WTC11 (cell line): Measurements from ENCODE around the gene AK5.

Experiments
- ATF1 ChIP-seq: sonication (generic); formaldehyde crosslinking; IDR thresholded peaks from 2 replicates; pipeline ENCODE4 v1.8.1; 2023; ENCODE audit warnings: mild to moderate bottlenecking, moderate library complexity, missing genetic modification reagents
- GTF2I ChIP-seq: fragments of 250-450 bp; sonication (Bioruptor Pico); conservative IDR thresholded peaks from 2 replicates; pipeline ENCODE4 v1.4.0; 2021; ENCODE audit warnings: mild to moderate bottlenecking
- NR1H2 ChIP-seq: sonication (generic); formaldehyde crosslinking; IDR thresholded peaks from 2 replicates; pipeline ENCODE4 v1.9.0; 2021; ENCODE audit warnings: mild to moderate bottlenecking, moderate library complexity, missing genetic modification reagents
- NR2C2 ChIP-seq: sonication (generic); formaldehyde crosslinking; IDR thresholded peaks from 2 replicates; pipeline ENCODE4 v1.8.0; 2022; ENCODE audit warnings: mild to moderate bottlenecking, missing genetic modification reagents
- SP1 ChIP-seq: sonication (generic); formaldehyde crosslinking; conservative IDR thresholded peaks from 2 replicates; pipeline ENCODE4 v1.8.1; 2022; ENCODE audit warnings: missing genetic modification reagents
- TEAD4 ChIP-seq: sonication (generic); formaldehyde crosslinking; IDR thresholded peaks from 2 replicates; pipeline ENCODE4 v1.8.0; 2022; ENCODE audit warnings: mild to moderate bottlenecking, missing genetic modification reagents
- TP53 ChIP-seq: sonication (generic); formaldehyde crosslinking; IDR thresholded peaks from 2 replicates; pipeline ENCODE4 v1.8.1; 2023; ENCODE audit warnings: mild to moderate bottlenecking, missing genetic modification reagents
- ZNF317 ChIP-seq: sonication (generic); formaldehyde crosslinking; IDR thresholded peaks from 2 replicates; pipeline ENCODE4 v1.8.1; 2023; ENCODE audit warnings: low read depth, mild to moderate bottlenecking, moderate library complexity, missing genetic modification reagents, borderline replicate concordance
- TF ChIP-seq, protein P1 (sequence below): fragments of 200-600 bp; IDR thresholded peaks from 2 replicates; pipeline ENCODE4 v1.8.0; 2022; ENCODE audit warnings: antibody characterized with exemption
- TF ChIP-seq, protein P2 (sequence below): sonication (generic); formaldehyde crosslinking; IDR thresholded peaks from 2 replicates; pipeline ENCODE4 v1.8.1; 2022; ENCODE audit warnings: low read depth, missing genetic modification reagents, borderline replicate concordance
- TF ChIP-seq, protein P3 (sequence below): sonication (generic); formaldehyde crosslinking; IDR thresholded peaks from 2 replicates; pipeline ENCODE4 v1.8.1; 2023; ENCODE audit warnings: mild to moderate bottlenecking, missing genetic modification reagents, borderline replicate concordance
- TF ChIP-seq, protein P4 (sequence below): sonication (generic); formaldehyde crosslinking; IDR thresholded peaks from 2 replicates; pipeline ENCODE4 v1.8.0; 2022; ENCODE audit warnings: mild to moderate bottlenecking, missing genetic modification reagents

DNA sequence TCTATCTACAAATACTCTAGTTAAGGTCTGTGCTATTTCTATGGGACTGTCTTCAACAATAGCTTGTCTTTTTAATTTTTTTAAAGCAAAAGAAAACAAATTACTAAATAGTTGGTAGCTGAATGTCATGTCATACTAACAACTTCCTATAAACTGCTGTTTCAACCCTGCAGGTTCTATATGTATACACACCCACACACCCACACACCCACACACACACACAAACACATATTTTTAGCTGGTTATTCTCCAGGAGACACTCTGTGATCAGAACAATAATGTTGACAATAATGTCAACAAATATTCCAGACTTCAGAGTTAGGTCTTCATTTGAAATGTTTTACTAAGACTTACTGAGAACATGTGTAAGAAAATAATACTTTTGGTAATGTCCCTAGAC, 66.7 kb downstream of the AK5 start:
- no peak for TF ChIP-seq TP53 (CRISPR knock-in tag)
- TF ChIP-seq, protein P1, sequence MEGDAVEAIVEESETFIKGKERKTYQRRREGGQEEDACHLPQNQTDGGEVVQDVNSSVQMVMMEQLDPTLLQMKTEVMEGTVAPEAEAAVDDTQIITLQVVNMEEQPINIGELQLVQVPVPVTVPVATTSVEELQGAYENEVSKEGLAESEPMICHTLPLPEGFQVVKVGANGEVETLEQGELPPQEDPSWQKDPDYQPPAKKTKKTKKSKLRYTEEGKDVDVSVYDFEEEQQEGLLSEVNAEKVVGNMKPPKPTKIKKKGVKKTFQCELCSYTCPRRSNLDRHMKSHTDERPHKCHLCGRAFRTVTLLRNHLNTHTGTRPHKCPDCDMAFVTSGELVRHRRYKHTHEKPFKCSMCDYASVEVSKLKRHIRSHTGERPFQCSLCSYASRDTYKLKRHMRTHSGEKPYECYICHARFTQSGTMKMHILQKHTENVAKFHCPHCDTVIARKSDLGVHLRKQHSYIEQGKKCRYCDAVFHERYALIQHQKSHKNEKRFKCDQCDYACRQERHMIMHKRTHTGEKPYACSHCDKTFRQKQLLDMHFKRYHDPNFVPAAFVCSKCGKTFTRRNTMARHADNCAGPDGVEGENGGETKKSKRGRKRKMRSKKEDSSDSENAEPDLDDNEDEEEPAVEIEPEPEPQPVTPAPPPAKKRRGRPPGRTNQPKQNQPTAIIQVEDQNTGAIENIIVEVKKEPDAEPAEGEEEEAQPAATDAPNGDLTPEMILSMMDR: no peak
- TF ChIP-seq, protein P2, sequence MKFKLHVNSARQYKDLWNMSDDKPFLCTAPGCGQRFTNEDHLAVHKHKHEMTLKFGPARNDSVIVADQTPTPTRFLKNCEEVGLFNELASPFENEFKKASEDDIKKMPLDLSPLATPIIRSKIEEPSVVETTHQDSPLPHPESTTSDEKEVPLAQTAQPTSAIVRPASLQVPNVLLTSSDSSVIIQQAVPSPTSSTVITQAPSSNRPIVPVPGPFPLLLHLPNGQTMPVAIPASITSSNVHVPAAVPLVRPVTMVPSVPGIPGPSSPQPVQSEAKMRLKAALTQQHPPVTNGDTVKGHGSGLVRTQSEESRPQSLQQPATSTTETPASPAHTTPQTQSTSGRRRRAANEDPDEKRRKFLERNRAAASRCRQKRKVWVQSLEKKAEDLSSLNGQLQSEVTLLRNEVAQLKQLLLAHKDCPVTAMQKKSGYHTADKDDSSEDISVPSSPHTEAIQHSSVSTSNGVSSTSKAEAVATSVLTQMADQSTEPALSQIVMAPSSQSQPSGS: no peak
- TF ChIP-seq TEAD4 (CRISPR knock-in tag): no peak
- TF ChIP-seq SP1 (CRISPR knock-in tag): no peak
- TF ChIP-seq, protein P3, sequence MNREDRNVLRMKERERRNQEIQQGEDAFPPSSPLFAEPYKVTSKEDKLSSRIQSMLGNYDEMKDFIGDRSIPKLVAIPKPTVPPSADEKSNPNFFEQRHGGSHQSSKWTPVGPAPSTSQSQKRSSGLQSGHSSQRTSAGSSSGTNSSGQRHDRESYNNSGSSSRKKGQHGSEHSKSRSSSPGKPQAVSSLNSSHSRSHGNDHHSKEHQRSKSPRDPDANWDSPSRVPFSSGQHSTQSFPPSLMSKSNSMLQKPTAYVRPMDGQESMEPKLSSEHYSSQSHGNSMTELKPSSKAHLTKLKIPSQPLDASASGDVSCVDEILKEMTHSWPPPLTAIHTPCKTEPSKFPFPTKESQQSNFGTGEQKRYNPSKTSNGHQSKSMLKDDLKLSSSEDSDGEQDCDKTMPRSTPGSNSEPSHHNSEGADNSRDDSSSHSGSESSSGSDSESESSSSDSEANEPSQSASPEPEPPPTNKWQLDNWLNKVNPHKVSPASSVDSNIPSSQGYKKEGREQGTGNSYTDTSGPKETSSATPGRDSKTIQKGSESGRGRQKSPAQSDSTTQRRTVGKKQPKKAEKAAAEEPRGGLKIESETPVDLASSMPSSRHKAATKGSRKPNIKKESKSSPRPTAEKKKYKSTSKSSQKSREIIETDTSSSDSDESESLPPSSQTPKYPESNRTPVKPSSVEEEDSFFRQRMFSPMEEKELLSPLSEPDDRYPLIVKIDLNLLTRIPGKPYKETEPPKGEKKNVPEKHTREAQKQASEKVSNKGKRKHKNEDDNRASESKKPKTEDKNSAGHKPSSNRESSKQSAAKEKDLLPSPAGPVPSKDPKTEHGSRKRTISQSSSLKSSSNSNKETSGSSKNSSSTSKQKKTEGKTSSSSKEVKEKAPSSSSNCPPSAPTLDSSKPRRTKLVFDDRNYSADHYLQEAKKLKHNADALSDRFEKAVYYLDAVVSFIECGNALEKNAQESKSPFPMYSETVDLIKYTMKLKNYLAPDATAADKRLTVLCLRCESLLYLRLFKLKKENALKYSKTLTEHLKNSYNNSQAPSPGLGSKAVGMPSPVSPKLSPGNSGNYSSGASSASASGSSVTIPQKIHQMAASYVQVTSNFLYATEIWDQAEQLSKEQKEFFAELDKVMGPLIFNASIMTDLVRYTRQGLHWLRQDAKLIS: no peak
- TF ChIP-seq NR2C2 (CRISPR knock-in tag): no peak
- TF ChIP-seq ATF1 (CRISPR knock-in tag): no peak
- TF ChIP-seq, protein P4, sequence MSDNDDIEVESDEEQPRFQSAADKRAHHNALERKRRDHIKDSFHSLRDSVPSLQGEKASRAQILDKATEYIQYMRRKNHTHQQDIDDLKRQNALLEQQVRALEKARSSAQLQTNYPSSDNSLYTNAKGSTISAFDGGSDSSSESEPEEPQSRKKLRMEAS (CRISPR knock-in tag): no peak
- no peak for TF ChIP-seq ZNF317 (CRISPR knock-in tag)
- TF ChIP-seq NR1H2 (CRISPR knock-in tag): no peak
- no peak for TF ChIP-seq GTF2I (CRISPR knock-in tag)
